ENCODE data around the gene IP6K1.
"Not testable (repeated sequence)": the region's sequence is repeated elsewhere in the genome, so short reads cannot be mapped to it uniquely, and the experiment has no call there.

The IP6K1 gene

GRCh38 chr3:49686346-49686745 is 100.0 kb downstream of the IP6K1 start:
- not testable (repeated sequence) for DNase-seq

DNA sequence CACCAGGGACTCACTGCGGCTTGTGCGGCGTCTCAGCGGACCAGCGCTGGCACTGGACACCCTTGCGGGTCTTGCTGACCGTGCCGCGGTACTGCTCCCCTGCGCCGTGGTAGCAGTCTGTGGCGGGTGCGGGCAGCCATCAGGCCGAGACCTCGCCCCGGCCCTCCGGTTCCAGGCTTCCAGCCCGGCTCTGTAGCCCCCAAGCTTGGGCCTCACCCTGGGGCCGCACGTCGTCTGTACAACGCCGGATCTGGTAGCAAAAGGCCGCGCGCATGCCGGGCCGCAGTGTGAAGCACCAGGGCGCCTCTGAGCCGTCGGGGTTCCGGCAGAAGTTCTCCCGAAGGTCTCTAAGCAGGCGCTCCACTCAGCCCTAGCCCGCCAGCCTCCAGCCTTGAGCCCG is 100.5 kb downstream of the IP6K1 start:
- not testable (repeated sequence) for DNase-seq

GRCh38 chr3:49685103-49685502 is 101.2 kb downstream of the IP6K1 start:
- not testable (repeated sequence) for DNase-seq

- not testable (repeated sequence) for DNase-seq
Observed at GRCh38 chr3:49684453-49684852, 101.9 kb downstream of the IP6K1 start.

DNA sequence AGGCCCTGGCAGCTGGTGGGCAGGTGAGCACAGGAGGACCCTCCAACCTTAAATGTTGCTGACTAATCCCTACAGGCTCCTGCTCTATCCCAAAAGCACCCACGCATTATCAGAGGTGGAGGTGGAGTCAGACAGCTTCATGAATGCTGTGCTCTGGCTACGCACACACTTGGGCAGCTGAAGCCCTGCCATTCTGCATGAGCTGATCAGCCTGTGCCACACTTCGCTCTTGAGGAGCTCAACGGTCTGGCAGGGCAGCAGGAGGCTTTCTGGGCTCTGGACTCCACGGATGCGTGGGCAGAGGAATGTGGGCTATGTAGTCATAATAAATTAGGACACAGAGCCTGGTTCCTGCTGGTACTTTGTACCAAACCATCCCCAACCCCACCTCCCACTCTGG is 103.2 kb downstream of the IP6K1 start:
- no peak for DNase-seq

- DNase-seq, result no peak
Observed at GRCh38 chr3:49681543-49681942, 104.8 kb downstream of the IP6K1 start.

DNA sequence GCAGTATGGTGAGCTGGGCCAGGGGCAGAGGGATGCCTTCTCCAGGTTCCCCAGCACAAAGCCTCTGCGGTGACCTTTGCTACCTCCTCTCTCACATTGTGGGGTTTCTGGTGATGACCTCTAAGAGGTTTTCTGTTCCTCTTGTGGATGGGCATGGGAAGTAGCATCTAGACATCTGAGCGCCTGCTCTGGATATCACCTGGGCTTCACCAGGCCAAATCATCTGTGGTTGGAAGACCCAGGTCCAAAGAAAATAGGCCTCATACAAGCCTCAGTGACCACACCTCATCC is 105.2 kb downstream of the IP6K1 start:
- no peak for DNase-seq

DNA sequence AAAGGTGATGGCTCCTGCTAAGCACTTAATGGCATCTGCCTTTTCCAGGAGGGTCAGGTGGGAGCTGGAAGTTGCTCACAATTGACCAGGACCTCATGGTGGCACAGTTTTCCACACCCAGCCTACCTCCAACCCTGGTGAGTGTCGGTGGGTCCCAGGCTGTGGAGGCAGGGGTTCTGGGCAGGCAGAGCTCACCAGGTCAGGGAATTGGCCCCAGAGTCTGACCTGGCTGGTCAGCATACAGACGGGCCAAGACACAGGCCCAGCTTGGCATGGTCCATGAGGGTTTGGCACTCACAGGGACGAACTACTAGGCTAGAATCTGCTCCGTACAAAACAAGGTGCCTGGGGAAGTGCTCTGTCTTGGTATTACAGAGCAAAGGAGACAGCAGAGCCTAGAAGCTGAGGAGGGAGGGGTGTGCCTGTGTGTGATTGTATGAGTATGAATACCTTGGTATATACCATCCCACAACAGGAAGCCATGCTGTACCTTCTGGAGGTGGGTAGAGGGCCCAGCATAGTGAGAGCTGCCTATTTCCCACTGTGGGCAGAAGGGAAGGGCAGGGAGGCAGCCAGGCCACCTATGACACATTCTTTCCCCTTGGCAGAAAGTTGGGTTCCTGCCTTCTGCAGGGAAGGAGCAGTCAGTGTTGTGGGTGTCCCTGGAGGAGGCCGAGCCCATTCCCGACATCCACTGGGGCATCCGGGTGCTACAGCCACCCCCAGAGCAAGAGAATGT is 105.7 kb downstream of the IP6K1 start:
- no peak for DNase-seq

DNA sequence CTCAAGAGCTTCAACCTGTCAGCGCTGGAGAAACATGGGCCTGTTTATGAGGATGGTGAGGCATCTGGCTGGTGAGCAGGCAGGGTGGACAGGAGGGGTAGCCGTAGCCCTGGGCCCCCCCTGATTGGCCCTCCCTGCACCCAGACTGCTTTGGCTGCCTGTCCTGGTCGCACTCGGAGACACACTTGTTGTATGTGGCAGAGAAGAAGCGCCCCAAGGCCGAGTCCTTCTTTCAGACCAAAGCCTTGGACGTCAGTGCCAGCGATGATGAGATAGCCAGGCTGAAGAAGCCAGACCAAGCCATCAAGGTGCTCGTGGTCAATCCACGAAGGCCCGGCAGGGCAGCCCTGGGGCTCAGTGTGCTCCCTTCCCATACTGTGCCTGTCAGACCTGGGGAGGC is 110.4 kb downstream of the IP6K1 start:
- no peak for DNase-seq

GRCh38 chr3:49674497-49674983 is 111.8 kb downstream of the IP6K1 start:
- DNase-seq, result no peak
